ENCODE measurements around the gene GPC6.
"Not testable (repeated sequence)": the region's sequence is repeated elsewhere in the genome, so short reads cannot be mapped to it uniquely, and the experiment has no call there.

GPC6 gene

GRCh38 chr13:94205896-94206295 lies 979.3 kb downstream of the GPC6 start:
- no CpG with 5 or more reads among the region's 3 CpGs for WGBS (ENCODE audit: extremely low coverage, insufficient coverage, insufficient read length)
- no peak overlapping the region for H2BK120ac ChIP-seq (ENCODE audit: insufficient read depth, low read length, poor library complexity)
- H3K9me3 ChIP-seq (ENCODE audit: insufficient read depth, low read depth, low read length), result no peaks in the 10 kb centered on the region

DNA sequence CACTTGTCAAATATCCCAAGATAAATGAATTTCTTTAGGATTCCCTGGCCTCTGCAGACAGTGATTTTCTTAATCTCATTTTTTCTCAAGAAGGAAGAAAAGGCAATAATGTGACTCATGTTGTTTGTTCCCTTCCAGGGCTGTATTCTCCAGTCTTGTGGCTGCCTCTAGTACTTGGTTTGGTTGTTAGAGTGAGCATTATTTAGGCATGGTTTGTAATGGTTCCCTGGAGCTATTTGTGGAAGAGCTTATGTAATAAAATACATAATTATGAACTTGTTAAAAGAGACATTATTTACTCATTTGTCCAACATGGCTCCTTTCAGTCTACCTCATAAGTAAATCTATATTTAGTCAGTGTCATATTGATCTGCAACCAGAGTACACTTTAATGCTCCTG lies 982.5 kb downstream of the GPC6 start:
- no peak overlapping the region for H2AK5ac ChIP-seq (ENCODE audit: low read length)
- no peaks in the 10 kb centered on the region for H3K79me2 ChIP-seq (ENCODE audit: control insufficient read depth, insufficient read depth, low read length, poor library complexity)
- H3K36me3 ChIP-seq (ENCODE audit: control insufficient read depth in 1 of 2, insufficient read depth in 2 of 2, low read length in 2 of 2), result no peaks in the 10 kb centered on the region
- no peak overlapping the region for H3K27ac ChIP-seq (ENCODE audit: low read depth, low read length)
- no peaks in the 10 kb centered on the region for H3K9me3 ChIP-seq (ENCODE audit: insufficient read depth, low read depth, low read length)
- no peak overlapping the region for H4K8ac ChIP-seq (ENCODE audit: low read depth, low read length)
- H3K79me1 ChIP-seq (ENCODE audit: low read length), result no peaks in the 10 kb centered on the region
- H3K27me3 ChIP-seq (ENCODE audit: insufficient read depth, low read length), result no peaks in the 10 kb centered on the region
- no peak for DNase-seq
- H2BK5ac ChIP-seq (ENCODE audit: low read depth, low read length, poor library complexity), result no peak overlapping the region
- no peak overlapping the region for H2AFZ ChIP-seq (ENCODE audit: insufficient read depth, low read length, poor library complexity)
- H4K91ac ChIP-seq (ENCODE audit: low read depth, low read length), result no peak overlapping the region
- no peak overlapping the region for H3K14ac ChIP-seq (ENCODE audit: low read length)
- no peak overlapping the region for H3K18ac ChIP-seq (ENCODE audit: low read length)
- no peak overlapping the region for H3K4ac ChIP-seq (ENCODE audit: low read depth, low read length)
- H2BK12ac ChIP-seq (ENCODE audit: low read length), result no peak overlapping the region
- H4K12ac ChIP-seq (ENCODE audit: low read depth, low read length), result no peak overlapping the region
- no peak overlapping the region for H3K23ac ChIP-seq (ENCODE audit: low read length)
- no peak overlapping the region for H3K4me3 ChIP-seq (ENCODE audit: low read depth, low read length)
- no peaks in the 10 kb centered on the region for H3K4me1 ChIP-seq (ENCODE audit: control insufficient read depth in 1 of 2, insufficient read depth in 2 of 2, low read length in 2 of 2)
- no peak overlapping the region for H3K4me2 ChIP-seq (ENCODE audit: low read length)
- H3K9ac ChIP-seq (ENCODE audit: low read length), result no peak overlapping the region
- H2BK120ac ChIP-seq (ENCODE audit: insufficient read depth, low read length, poor library complexity), result no peak overlapping the region

More at GRCh38 chr13:94205896-94206295, 979.3 kb downstream of the GPC6 start:
- Histone ChIP-seq H3K23ac (ENCODE audit: low read length) (no peak overlapping the region), H3K79me1 (ENCODE audit: low read length) (no peaks in the 10 kb centered on the region), H2BK5ac (ENCODE audit: low read depth, low read length, poor library complexity) (no peak overlapping the region), H4K8ac (ENCODE audit: low read depth, low read length) (no peak overlapping the region), H3K18ac (ENCODE audit: low read length) (no peak overlapping the region), H3K27ac (ENCODE audit: low read depth, low read length) (no peak overlapping the region), H2AFZ (ENCODE audit: insufficient read depth, low read length, poor library complexity) (no peak overlapping the region), H3K36me3 (ENCODE audit: control insufficient read depth in 1 of 2, insufficient read depth in 2 of 2, low read length in 2 of 2) (no peaks in the 10 kb centered on the region), H3K4me2 (ENCODE audit: low read length) (no peak overlapping the region), H3K27me3 (ENCODE audit: insufficient read depth, low read length) (no peaks in the 10 kb centered on the region), H3K14ac (ENCODE audit: low read length) (no peak overlapping the region), H3K4me1 (ENCODE audit: control insufficient read depth in 1 of 2, insufficient read depth in 2 of 2, low read length in 2 of 2) (no peaks in the 10 kb centered on the region), H3K79me2 (ENCODE audit: control insufficient read depth, insufficient read depth, low read length, poor library complexity) (no peaks in the 10 kb centered on the region), H3K9ac (ENCODE audit: low read length) (no peak overlapping the region), H4K91ac (ENCODE audit: low read depth, low read length) (no peak overlapping the region), H3K4me3 (ENCODE audit: low read depth, low read length) (no peak overlapping the region), H2BK12ac (ENCODE audit: low read length) (no peak overlapping the region), H4K12ac (ENCODE audit: low read depth, low read length) (no peak overlapping the region), H2AK5ac (ENCODE audit: low read length) (no peak overlapping the region), H3K4ac (ENCODE audit: low read depth, low read length) (no peak overlapping the region)
- DNase-seq, result no peak

DNA sequence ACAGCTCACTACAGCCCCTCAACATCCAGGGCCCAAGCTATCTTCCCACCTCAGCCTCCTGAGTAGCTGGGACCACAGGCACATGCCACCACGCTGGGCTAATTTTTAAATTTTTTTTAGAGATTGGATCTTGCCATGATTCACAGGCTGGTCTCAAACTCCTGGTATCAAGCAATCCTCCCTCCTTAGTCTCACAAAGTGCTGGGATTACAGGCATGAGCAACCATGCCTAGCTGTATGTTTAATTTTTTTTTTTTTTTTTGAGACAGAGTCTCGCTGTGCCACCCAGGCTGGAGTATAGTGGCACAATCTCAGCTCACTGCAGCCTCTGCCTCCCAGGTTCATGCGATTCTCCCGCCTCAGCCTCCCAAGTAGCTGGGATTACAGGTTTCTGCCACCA lies 983.3 kb downstream of the GPC6 start:
- not testable (repeated sequence) for H2BK5ac ChIP-seq (ENCODE audit: low read depth, low read length, poor library complexity); H3K4me2 ChIP-seq (ENCODE audit: low read length); H4K91ac ChIP-seq (ENCODE audit: low read depth, low read length); H3K79me1 ChIP-seq (ENCODE audit: low read length); H2AK5ac ChIP-seq (ENCODE audit: low read length); H2AFZ ChIP-seq (ENCODE audit: insufficient read depth, low read length, poor library complexity); H3K4ac ChIP-seq (ENCODE audit: low read depth, low read length); H3K23ac ChIP-seq (ENCODE audit: low read length); H3K4me3 ChIP-seq (ENCODE audit: low read depth, low read length); H3K9me3 ChIP-seq (ENCODE audit: insufficient read depth, low read depth, low read length); H3K36me3 ChIP-seq (ENCODE audit: control insufficient read depth in 1 of 2, insufficient read depth in 2 of 2, low read length in 2 of 2); H3K27ac ChIP-seq (ENCODE audit: low read depth, low read length); H3K18ac ChIP-seq (ENCODE audit: low read length); H4K8ac ChIP-seq (ENCODE audit: low read depth, low read length); H3K4me1 ChIP-seq (ENCODE audit: control insufficient read depth in 1 of 2, insufficient read depth in 2 of 2, low read length in 2 of 2); H3K9ac ChIP-seq (ENCODE audit: low read length); DNase-seq; H2BK120ac ChIP-seq (ENCODE audit: insufficient read depth, low read length, poor library complexity); H3K14ac ChIP-seq (ENCODE audit: low read length); H2BK12ac ChIP-seq (ENCODE audit: low read length); H4K12ac ChIP-seq (ENCODE audit: low read depth, low read length); H3K27me3 ChIP-seq (ENCODE audit: insufficient read depth, low read length); H3K79me2 ChIP-seq (ENCODE audit: control insufficient read depth, insufficient read depth, low read length, poor library complexity)
- WGBS (ENCODE audit: extremely low coverage, insufficient coverage, insufficient read length), result no CpG with 5 or more reads among the region's 4 CpGs

- no peak overlapping the region for H3K18ac ChIP-seq (ENCODE audit: low read length)
- WGBS (ENCODE audit: extremely low coverage, insufficient coverage, insufficient read length), result no CpG with 5 or more reads among the region's 5 CpGs
Observed at GRCh38 chr13:94210816-94211215, 984.2 kb downstream of the GPC6 start.

DNA sequence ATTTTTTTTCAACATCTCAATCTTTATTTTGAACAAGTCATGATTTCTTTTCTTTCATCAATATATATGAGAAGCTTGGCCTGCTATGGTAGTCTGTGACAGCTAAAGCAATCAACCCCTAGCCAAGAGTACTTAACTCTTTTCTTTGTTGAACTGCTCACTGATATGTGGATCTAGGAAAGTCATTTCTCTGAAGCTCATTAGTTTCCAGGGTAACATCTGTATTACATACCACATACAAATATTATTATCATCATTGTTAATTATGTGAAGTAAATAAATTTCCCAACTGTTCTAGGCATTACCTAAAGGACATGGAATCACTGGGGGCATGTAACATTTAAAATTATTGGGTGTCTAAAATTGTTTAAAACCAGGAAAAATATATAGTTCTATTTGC lies 985.6 kb downstream of the GPC6 start:
- no peak overlapping the region for H3K4me2 ChIP-seq (ENCODE audit: low read length)
- no peak overlapping the region for H2BK5ac ChIP-seq (ENCODE audit: low read depth, low read length, poor library complexity)
- H3K36me3 ChIP-seq (ENCODE audit: control insufficient read depth in 1 of 2, insufficient read depth in 2 of 2, low read length in 2 of 2), result no peaks in the 10 kb centered on the region
- no peaks in the 10 kb centered on the region for H3K4me1 ChIP-seq (ENCODE audit: control insufficient read depth in 1 of 2, insufficient read depth in 2 of 2, low read length in 2 of 2)
- no peak overlapping the region for H2AFZ ChIP-seq (ENCODE audit: insufficient read depth, low read length, poor library complexity)
- H3K79me2 ChIP-seq (ENCODE audit: control insufficient read depth, insufficient read depth, low read length, poor library complexity), result no peaks in the 10 kb centered on the region
- no peak overlapping the region for H2AK5ac ChIP-seq (ENCODE audit: low read length)
- no peak overlapping the region for H3K23ac ChIP-seq (ENCODE audit: low read length)
- DNase-seq, result no peak
- H4K91ac ChIP-seq (ENCODE audit: low read depth, low read length), result no peak overlapping the region
- no peak overlapping the region for H3K18ac ChIP-seq (ENCODE audit: low read length)
- H2BK12ac ChIP-seq (ENCODE audit: low read length), result no peak overlapping the region
- H3K27ac ChIP-seq (ENCODE audit: low read depth, low read length), result no peak overlapping the region
- H4K12ac ChIP-seq (ENCODE audit: low read depth, low read length), result no peak overlapping the region
- H3K9me3 ChIP-seq (ENCODE audit: insufficient read depth, low read depth, low read length), result no peaks in the 10 kb centered on the region
- no peak overlapping the region for H4K8ac ChIP-seq (ENCODE audit: low read depth, low read length)
- no peak overlapping the region for H2BK120ac ChIP-seq (ENCODE audit: insufficient read depth, low read length, poor library complexity)
- H3K27me3 ChIP-seq (ENCODE audit: insufficient read depth, low read length), result no peaks in the 10 kb centered on the region
- no peaks in the 10 kb centered on the region for H3K79me1 ChIP-seq (ENCODE audit: low read length)
- H3K4me3 ChIP-seq (ENCODE audit: low read depth, low read length), result no peak overlapping the region
- no peak overlapping the region for H3K9ac ChIP-seq (ENCODE audit: low read length)
- H3K4ac ChIP-seq (ENCODE audit: low read depth, low read length), result no peak overlapping the region
- no peak overlapping the region for H3K14ac ChIP-seq (ENCODE audit: low read length)

More at GRCh38 chr13:94210816-94211215, 984.2 kb downstream of the GPC6 start:
- H2BK5ac ChIP-seq (ENCODE audit: low read depth, low read length, poor library complexity), result no peak overlapping the region
- no peak overlapping the region for H2AFZ ChIP-seq (ENCODE audit: insufficient read depth, low read length, poor library complexity)
- H2AK5ac ChIP-seq (ENCODE audit: low read length), result no peak overlapping the region
- H3K4me2 ChIP-seq (ENCODE audit: low read length), result no peak overlapping the region
- H2BK12ac ChIP-seq (ENCODE audit: low read length), result no peak overlapping the region
- no peak overlapping the region for H3K27ac ChIP-seq (ENCODE audit: low read depth, low read length)
- H4K12ac ChIP-seq (ENCODE audit: low read depth, low read length), result no peak overlapping the region
- no peak overlapping the region for H2BK120ac ChIP-seq (ENCODE audit: insufficient read depth, low read length, poor library complexity)
- H3K9me3 ChIP-seq (ENCODE audit: insufficient read depth, low read depth, low read length), result no peaks in the 10 kb centered on the region
- no peak overlapping the region for H3K4me3 ChIP-seq (ENCODE audit: low read depth, low read length)
- H3K23ac ChIP-seq (ENCODE audit: low read length), result no peak overlapping the region
- H3K14ac ChIP-seq (ENCODE audit: low read length), result no peak overlapping the region
- no peaks in the 10 kb centered on the region for H3K27me3 ChIP-seq (ENCODE audit: insufficient read depth, low read length)
- H3K36me3 ChIP-seq (ENCODE audit: control insufficient read depth in 1 of 2, insufficient read depth in 2 of 2, low read length in 2 of 2), result no peaks in the 10 kb centered on the region
- no peak overlapping the region for H3K4ac ChIP-seq (ENCODE audit: low read depth, low read length)
- H4K91ac ChIP-seq (ENCODE audit: low read depth, low read length), result no peak overlapping the region
- no peaks in the 10 kb centered on the region for H3K79me2 ChIP-seq (ENCODE audit: control insufficient read depth, insufficient read depth, low read length, poor library complexity)
- DNase-seq, result no peak
- H4K8ac ChIP-seq (ENCODE audit: low read depth, low read length), result no peak overlapping the region
- no peak overlapping the region for H3K9ac ChIP-seq (ENCODE audit: low read length)
- no peaks in the 10 kb centered on the region for H3K4me1 ChIP-seq (ENCODE audit: control insufficient read depth in 1 of 2, insufficient read depth in 2 of 2, low read length in 2 of 2)
- no peaks in the 10 kb centered on the region for H3K79me1 ChIP-seq (ENCODE audit: low read length)
